HG03135 (cell line): ENCODE data around the gene TMEM8B.

Source experiments
- ATAC-seq: cut with Tn5 transposase; IDR thresholded peaks from one replicate; pipeline ENCODE4 v1.9.1; 2021; ENCODE audit warnings: mild to moderate bottlenecking, moderate library complexity; ENCODE audit not compliant: unreplicated experiment

Gene TMEM8B

GRCh38 chr9:35839926-35840325, 10.9 kb downstream of the TMEM8B start:
- ATAC-seq: no peak

GRCh38 chr9:35840881-35841644, 12.0 kb downstream of the TMEM8B start:
- ATAC-seq: no peak

- no peak for ATAC-seq
These were observed 12.5 kb downstream of the TMEM8B start for GRCh38 chr9:35841645-35841900.

- peak; percentile 4 for ATAC-seq
These were observed 13.2 kb downstream of the TMEM8B start for GRCh38 chr9:35842020-35842745.

GRCh38 chr9:35842795-35843194, 13.8 kb downstream of the TMEM8B start:
- peak; percentile 59 for ATAC-seq

GRCh38 chr9:35844628-35845270, 15.7 kb downstream of the TMEM8B start:
- no peak for ATAC-seq

GRCh38 chr9:35845824-35846771, 17.1 kb downstream of the TMEM8B start:
- ATAC-seq: no peak

GRCh38 chr9:35847792-35848572, 19.0 kb downstream of the TMEM8B start:
- ATAC-seq: peak; percentile 85

- no peak for ATAC-seq
These were observed 23.3 kb downstream of the TMEM8B start for GRCh38 chr9:35852267-35852815.

GRCh38 chr9:35852876-35853865, 24.1 kb downstream of the TMEM8B start:
- no peak for ATAC-seq

GRCh38 chr9:35854091-35854762, 25.2 kb downstream of the TMEM8B start:
- no peak for ATAC-seq

GRCh38 chr9:35856206-35856605, 27.2 kb downstream of the TMEM8B start:
- ATAC-seq: no peak

- ATAC-seq: no peak
These were observed 27.9 kb downstream of the TMEM8B start for GRCh38 chr9:35856882-35857281.

GRCh38 chr9:35858458-35858857, 29.4 kb downstream of the TMEM8B start:
- ATAC-seq: no peak

GRCh38 chr9:35859310-35859989, 30.4 kb downstream of the TMEM8B start:
- no peak for ATAC-seq

- ATAC-seq: no peak
These were observed 30.9 kb downstream of the TMEM8B start for GRCh38 chr9:35859990-35860339.

- no peak for ATAC-seq
These were observed 32.3 kb downstream of the TMEM8B start for GRCh38 chr9:35861161-35861897.
